Hepatocyte (in vitro differentiated cells): ENCODE results near the gene RBM39. TPM values are rescaled to one million over a fixed set of nuclear protein-coding genes. Genes with fewer than 3 reads are reported as not detected.

ENCODE experiments used
- DNase-seq: peaks from one replicate; pipeline ENCODE4 v3.0.0-alpha.2; 2016; ENCODE audit warnings: low spot score
- H2AFZ ChIP-seq: fragments of 200-600 bp; sonication (generic); 2 replicates; pipeline ENCODE4 v1.6.0; 2016; ENCODE audit warnings: antibody characterized with exemption, mild to moderate bottlenecking
- H3K27ac ChIP-seq: fragments of 200-600 bp; sonication (generic); 2 replicates; pipeline ENCODE4 v1.5.1; 2016; ENCODE audit warnings: mild to moderate bottlenecking
- H3K27me3 ChIP-seq: fragments of 200-600 bp; sonication (generic); 2 replicates; pipeline ENCODE4 v1.6.1; 2016
- H3K36me3 ChIP-seq: fragments of 200-600 bp; sonication (generic); replicated peaks from 2 replicates; pipeline ENCODE4 v1.5.1; 2016; ENCODE audit warnings: low read depth; ENCODE audit not compliant: insufficient read depth
- H3K4me1 ChIP-seq: fragments of 200-600 bp; sonication (generic); 2 replicates; pipeline ENCODE4 v1.5.1; 2016; ENCODE audit warnings: mild to moderate bottlenecking, moderate library complexity; ENCODE audit not compliant: insufficient read depth
- H3K4me2 ChIP-seq: fragments of 200-600 bp; sonication (generic); 2 replicates; pipeline ENCODE4 v1.6.0; 2016
- H3K4me3 ChIP-seq: fragments of 200-600 bp; sonication (generic); 2 replicates; pipeline ENCODE4 v1.5.1; 2016; ENCODE audit warnings: mild to moderate bottlenecking
- H3K79me2 ChIP-seq: fragments of 200-600 bp; sonication (generic); 2 replicates; pipeline ENCODE4 v1.6.0; 2017; ENCODE audit warnings: mild to moderate bottlenecking
- H3K9me2 ChIP-seq: fragments of 200-600 bp; sonication (generic); replicated peaks from 2 replicates; pipeline ENCODE4 v1.6.0; 2017; ENCODE audit warnings: mild to moderate bottlenecking; ENCODE audit not compliant: insufficient read depth
- H3K9me3 ChIP-seq: fragments of 200-600 bp; sonication (generic); 2 replicates; pipeline ENCODE4 v1.5.1; 2016; ENCODE audit warnings: low read depth, mild to moderate bottlenecking
- H4K20me1 ChIP-seq: fragments of 200-600 bp; sonication (generic); 2 replicates; pipeline ENCODE4 v1.6.0; 2016; ENCODE audit warnings: mild to moderate bottlenecking; ENCODE audit not compliant: insufficient read depth, poor library complexity, severe bottlenecking
- CTCF ChIP-seq: fragments of 200-600 bp; sonication (generic); IDR thresholded peaks from 2 replicates; pipeline ENCODE4 v1.5.1; 2016; ENCODE audit warnings: antibody characterized with exemption, mild to moderate bottlenecking; ENCODE audit not compliant: poor library complexity
- EZH2 ChIP-seq: fragments of 200-600 bp; sonication (generic); IDR thresholded peaks from 2 replicates; pipeline ENCODE4 v1.6.1; 2016; ENCODE audit warnings: antibody characterized with exemption, mild to moderate bottlenecking, borderline replicate concordance
- EZH2phosphoT487 ChIP-seq: fragments of 200-600 bp; sonication (generic); IDR thresholded peaks from one replicate; pipeline ENCODE4 v1.6.1; 2018; ENCODE audit warnings: antibody characterized with exemption, mild to moderate bottlenecking, low read depth, moderate library complexity; ENCODE audit not compliant: unreplicated experiment, severe bottlenecking
- whole genome bisulfite sequencing: methylation state at CpG from one replicate; pipeline ENCODE4 v1.1.6; 2016; ENCODE audit warnings: low lambda C conversion rate; ENCODE audit errors: missing lambda C conversion rate; 5-methylcytosine and 5-hydroxymethylcytosine counted together
- polyA plus RNA-seq: library from polyadenylated mRNA; unstranded; fragments of >200 nt; fragmentation: Nextera tagmentation; extraction: Ambion mirVana; gene quantifications from 2 replicates; pipeline ENCODE4 v1.2.1, GENCODE V29; 2016
- total RNA-seq: library from RNA; depleted of rRNA; stranded (reverse); fragments of >200 nt; gene quantifications from 2 replicates; pipeline ENCODE4 v1.2.3, GENCODE V29; 2014

The RBM39 gene
- total and polyA plus RNA-seq, 2 experiments from 2014 or later: 200 to 423 TPM

- Histone ChIP-seq H3K9me2 (no peaks in the 10 kb centered on the region), H3K4me3 (no peak overlapping the region), H3K4me2 (no peak overlapping the region), H2AFZ (no peak overlapping the region), H3K27me3 (no peaks in the 10 kb centered on the region), H3K36me3 (no peaks in the 10 kb centered on the region), H3K79me2 (no peaks in the 10 kb centered on the region), H3K9me3 (no peaks in the 10 kb centered on the region), H3K4me1 (no peaks in the 10 kb centered on the region), H4K20me1 (no peaks in the 10 kb centered on the region), H3K27ac (no peak overlapping the region)
- DNase-seq: no peak
- TF ChIP-seq EZH2 (no peak), EZH2phosphoT487 (no peak), CTCF (no peak)
- whole genome bisulfite sequencing: 80% methylated on average over 1 of the region's 1 CpG
These were observed 72.4 kb downstream of the RBM39 start for GRCh38 chr20:35669681-35670080.

GRCh38 chr20:35669221-35669620, 72.8 kb downstream of the RBM39 start:
- no peaks in the 10 kb centered on the region for H4K20me1 ChIP-seq
- H3K27ac ChIP-seq: no peak overlapping the region
- H2AFZ ChIP-seq: no peak overlapping the region
- H3K4me3 ChIP-seq: no peak overlapping the region
- H3K27me3 ChIP-seq: no peaks in the 10 kb centered on the region
- H3K36me3 ChIP-seq: no peaks in the 10 kb centered on the region
- no peaks in the 10 kb centered on the region for H3K4me1 ChIP-seq
- no peaks in the 10 kb centered on the region for H3K9me3 ChIP-seq
- H3K9me2 ChIP-seq: no peaks in the 10 kb centered on the region
- TF ChIP-seq CTCF (no peak), EZH2 (no peak), EZH2phosphoT487 (no peak)
- no peak for DNase-seq
- 95% methylated on average over 5 of the region's 5 CpGs for WGBS
- peaks cover 4% of the 10 kb centered on the region for H3K79me2 ChIP-seq
- no peak overlapping the region for H3K4me2 ChIP-seq

GRCh38 chr20:35665949-35666288, 76.1 kb downstream of the RBM39 start:
- H4K20me1 ChIP-seq: peaks cover 29% of the 10 kb centered on the region
- H3K36me3 ChIP-seq: no peaks in the 10 kb centered on the region
- H3K4me3 ChIP-seq: no peak overlapping the region
- H3K27ac ChIP-seq: no peak overlapping the region
- no peaks in the 10 kb centered on the region for H3K9me3 ChIP-seq
- DNase-seq: no peak
- H2AFZ ChIP-seq: no peak overlapping the region
- no peak for TF ChIP-seq EZH2phosphoT487
- no peak for TF ChIP-seq CTCF
- TF ChIP-seq EZH2: no peak
- no peaks in the 10 kb centered on the region for H3K9me2 ChIP-seq
- WGBS: 99% methylated on average over 17 of the region's 17 CpGs
- peaks cover 14% of the 10 kb centered on the region for H3K4me1 ChIP-seq
- H3K4me2 ChIP-seq: no peak overlapping the region
- H3K27me3 ChIP-seq: no peaks in the 10 kb centered on the region
- H3K79me2 ChIP-seq: peaks cover 37% of the 10 kb centered on the region
